HG02623 (cell line): ENCODE measurements around the gene DSG3.

ENCODE experiments used
- ATAC-seq: cut with Tn5 transposase; IDR thresholded peaks from one replicate; pipeline ENCODE4 v1.9.1; 2021; ENCODE audit warnings: moderate library complexity; ENCODE audit not compliant: unreplicated experiment

DSG3 gene, protein sequence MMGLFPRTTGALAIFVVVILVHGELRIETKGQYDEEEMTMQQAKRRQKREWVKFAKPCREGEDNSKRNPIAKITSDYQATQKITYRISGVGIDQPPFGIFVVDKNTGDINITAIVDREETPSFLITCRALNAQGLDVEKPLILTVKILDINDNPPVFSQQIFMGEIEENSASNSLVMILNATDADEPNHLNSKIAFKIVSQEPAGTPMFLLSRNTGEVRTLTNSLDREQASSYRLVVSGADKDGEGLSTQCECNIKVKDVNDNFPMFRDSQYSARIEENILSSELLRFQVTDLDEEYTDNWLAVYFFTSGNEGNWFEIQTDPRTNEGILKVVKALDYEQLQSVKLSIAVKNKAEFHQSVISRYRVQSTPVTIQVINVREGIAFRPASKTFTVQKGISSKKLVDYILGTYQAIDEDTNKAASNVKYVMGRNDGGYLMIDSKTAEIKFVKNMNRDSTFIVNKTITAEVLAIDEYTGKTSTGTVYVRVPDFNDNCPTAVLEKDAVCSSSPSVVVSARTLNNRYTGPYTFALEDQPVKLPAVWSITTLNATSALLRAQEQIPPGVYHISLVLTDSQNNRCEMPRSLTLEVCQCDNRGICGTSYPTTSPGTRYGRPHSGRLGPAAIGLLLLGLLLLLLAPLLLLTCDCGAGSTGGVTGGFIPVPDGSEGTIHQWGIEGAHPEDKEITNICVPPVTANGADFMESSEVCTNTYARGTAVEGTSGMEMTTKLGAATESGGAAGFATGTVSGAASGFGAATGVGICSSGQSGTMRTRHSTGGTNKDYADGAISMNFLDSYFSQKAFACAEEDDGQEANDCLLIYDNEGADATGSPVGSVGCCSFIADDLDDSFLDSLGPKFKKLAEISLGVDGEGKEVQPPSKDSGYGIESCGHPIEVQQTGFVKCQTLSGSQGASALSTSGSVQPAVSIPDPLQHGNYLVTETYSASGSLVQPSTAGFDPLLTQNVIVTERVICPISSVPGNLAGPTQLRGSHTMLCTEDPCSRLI

DNA sequence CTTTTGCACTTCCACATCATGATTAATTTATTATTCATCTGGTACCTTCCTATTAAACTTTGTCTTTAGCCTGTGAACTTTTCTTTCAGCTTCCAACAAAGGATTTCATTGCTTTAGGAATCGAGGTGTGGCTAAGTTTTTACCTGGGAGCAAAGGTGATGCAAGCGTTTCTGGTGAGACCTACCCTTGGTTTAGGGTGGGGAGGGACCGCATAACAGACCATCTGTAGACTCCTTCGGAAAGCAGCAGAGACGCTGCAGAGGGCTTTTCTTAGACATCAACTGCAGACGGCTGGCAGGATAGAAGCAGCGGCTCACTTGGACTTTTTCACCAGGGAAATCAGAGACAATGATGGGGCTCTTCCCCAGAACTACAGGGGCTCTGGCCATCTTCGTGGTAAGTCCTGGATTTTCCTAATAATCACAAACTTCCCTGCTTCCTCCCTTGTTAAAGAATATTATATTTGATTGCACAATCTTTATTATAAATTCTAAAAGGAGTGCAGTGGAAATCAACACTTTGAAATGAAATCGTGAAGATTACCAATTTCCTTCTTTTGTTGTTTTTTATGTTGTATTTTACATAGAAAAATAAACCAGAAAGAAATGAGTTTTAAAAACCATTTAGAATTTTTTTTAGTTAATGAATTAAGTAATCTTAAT, at the start of gene DSG3:
DSG3 (plus strand) TSS at position 212 of the 662 bp plus-strand sequence; CDS start at position 349, 137 bp downstream.
- no peak for ATAC-seq

DNA sequence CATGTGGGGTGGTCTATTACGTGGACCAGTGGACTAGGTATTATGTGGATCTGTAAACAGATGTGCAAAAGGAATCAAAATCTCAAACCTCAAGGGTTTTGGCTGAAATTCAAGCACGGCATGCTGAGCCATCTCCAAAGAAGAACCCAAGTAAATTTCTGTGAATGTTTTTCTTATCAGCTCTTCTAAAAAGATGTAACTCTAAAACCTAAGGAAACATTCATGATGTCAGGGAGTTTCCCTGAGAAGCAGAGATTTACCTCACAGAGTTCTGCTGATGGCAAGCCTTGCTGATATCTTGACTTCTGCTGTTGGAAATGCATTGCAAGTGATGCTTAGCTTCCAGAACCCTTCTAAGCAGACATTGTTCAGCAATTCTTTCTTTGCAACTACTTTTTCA, 49.4 kb upstream of the DSG3 start:
- no peak for ATAC-seq

- no peak for ATAC-seq
These were observed 48.1 kb upstream of the DSG3 start for GRCh38 chr18:31399306-31400032.

DNA sequence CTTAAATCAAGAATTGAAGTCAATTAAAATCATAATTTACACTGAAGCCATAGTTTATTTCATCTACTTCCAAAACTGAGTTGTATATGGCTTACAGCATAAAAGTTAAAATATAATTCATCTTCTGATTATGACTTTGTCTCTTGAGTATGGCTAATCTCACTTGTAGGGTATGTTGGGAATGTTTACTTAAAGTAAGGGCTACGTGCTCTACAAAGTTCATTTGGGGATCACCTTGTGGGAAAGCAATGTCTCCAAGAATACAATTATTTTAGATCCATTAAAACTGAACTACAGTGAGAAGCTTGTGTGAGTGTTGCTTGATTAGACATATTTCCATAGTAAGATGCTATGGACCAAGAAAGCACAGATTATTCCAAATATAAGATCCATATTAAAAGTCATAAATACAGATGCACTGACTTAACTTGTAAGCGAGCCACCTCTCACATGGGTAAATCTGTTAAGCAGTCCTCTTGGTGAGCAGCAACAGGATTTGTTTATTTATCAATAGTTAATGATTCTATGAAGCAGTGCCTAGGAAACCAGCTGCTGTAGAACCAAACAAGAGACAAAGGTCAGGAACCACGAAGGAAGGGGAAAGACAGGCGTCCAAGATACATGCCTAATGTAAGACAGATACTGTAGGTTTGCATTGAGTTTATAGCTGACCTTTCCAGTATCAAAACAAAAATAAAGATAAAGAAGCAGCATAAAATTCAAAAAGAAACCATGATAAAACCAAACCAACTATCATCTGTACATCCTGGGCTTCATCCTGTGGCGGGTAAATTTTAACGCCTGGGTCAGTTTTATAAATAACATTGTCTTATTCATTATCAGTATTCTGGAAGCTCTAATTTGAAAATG, 46.1 kb upstream of the DSG3 start:
- no peak for ATAC-seq

DNA sequence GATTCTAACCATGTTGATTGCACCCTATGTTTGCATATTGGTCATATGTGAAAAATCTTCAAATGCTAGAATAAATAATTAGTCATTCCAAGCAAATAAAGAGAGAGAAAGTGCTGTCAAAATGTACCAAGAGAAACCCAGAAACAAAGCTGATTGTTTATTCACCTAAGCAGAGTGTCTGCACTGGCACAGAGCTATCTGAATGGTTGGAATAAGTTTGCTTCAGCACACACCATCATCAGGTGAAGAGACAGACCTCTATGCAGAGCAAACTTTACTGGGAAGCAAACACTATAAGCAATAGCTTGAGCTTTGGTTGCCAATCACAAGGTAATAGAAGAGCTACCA, 45.5 kb upstream of the DSG3 start:
- no peak for ATAC-seq

DNA sequence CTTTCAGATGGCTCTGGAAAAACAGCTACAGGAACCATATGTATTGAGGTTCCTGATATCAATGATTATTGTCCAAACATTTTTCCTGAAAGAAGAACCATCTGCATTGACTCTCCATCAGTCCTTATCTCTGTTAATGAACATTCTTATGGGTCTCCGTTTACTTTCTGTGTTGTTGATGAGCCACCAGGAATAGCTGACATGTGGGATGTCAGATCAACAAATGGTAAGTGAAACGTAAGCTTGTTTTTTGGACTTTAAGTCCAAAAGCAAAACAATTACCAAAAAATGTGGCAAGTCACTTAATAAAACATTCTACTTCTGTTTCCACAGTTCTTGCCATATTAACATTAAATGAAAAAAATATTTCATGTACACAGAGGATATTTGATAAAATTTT, 44.1 kb upstream of the DSG3 start:
- no peak for ATAC-seq

- ATAC-seq = no peak
These were observed 39.9 kb upstream of the DSG3 start for GRCh38 chr18:31407649-31408048.

DNA sequence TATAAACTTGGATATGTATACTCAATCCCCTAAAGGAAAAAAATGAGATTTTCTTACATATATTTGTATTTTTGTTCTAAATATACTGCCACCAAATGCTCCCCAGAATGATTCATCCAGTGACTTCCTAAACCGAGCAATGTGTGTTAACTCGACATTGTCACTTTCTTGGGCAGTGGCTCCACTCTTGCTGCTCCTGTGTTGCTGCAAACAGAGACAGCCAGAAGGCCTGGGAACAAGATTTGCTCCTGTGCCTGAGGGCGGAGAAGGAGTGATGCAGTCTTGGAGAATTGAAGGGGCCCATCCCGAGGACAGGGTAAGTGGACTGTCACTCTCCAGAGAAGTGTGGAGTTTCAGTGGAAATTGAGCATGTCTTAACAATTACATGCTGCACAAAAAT, 38.3 kb upstream of the DSG3 start:
- ATAC-seq = no peak

DNA sequence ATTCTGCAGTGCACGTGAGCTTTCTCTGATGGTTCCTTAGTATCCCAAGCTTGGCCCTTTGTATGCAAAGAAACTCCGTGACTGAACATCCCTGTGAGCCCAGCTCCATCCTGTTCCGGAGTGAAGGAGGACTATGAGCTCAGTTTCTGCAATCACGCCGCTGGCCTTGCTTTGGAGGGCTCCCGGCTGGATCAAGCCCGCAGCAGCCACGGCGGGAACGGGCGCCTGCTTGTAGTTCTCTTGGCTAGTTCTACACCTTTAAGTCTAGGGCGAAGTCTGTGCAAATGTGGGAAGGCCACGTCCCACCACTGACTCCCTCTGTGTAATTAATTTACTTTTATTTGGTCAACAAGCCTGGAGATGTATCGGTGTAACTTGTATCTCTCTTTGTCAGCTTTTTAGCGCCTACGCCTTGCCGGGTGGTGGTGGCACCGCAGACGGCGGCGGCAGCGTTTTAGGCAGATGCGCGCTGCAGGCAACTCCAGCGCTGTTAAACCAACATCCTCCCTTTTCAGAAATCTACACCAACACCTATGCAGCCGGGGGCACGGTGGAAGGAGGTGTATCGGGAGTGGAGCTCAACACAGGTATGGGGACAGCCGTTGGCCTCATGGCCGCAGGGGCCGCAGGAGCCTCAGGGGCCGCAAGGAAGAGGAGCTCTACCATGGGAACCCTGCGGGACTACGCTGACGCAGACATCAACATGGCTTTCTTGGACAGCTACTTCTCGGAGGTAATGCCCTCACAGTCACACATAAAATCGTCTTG, 36.6 kb upstream of the DSG3 start:
- no peak for ATAC-seq

DNA sequence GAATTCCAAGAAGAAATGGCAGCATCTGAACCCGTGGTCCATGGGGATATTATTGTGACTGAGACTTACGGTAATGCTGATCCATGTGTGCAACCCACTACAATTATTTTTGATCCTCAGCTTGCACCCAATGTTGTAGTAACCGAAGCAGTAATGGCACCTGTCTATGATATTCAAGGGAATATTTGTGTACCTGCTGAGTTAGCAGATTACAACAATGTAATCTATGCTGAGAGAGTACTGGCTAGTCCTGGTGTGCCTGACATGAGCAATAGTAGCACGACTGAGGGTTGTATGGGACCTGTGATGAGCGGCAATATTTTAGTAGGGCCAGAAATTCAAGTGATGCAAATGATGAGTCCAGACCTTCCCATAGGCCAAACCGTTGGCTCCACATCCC, 34.4 kb upstream of the DSG3 start:
- ATAC-seq = no peak

DNA sequence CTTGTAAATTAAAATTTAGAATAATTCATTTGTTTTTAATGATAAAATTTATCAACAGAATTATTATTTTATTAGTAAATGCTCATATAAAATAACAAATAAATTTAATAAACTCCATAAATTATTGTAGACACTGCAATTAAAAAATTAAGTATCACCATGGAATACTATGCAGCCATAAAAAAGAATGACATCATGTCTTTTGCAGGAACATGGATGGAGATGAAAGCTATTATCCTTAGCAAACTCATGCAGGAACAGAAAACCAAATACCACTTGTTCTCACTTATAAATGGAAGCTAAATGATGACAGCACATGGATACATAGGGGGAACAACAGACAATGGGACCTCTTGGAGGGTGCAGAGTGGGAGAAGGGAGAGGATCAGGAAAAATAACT, 29.7 kb upstream of the DSG3 start:
- ATAC-seq = no peak

- ATAC-seq = no peak
These were observed 28.0 kb upstream of the DSG3 start for GRCh38 chr18:31419457-31419932.

- no peak for ATAC-seq
These were observed 27.5 kb upstream of the DSG3 start for GRCh38 chr18:31420032-31420431.

DNA sequence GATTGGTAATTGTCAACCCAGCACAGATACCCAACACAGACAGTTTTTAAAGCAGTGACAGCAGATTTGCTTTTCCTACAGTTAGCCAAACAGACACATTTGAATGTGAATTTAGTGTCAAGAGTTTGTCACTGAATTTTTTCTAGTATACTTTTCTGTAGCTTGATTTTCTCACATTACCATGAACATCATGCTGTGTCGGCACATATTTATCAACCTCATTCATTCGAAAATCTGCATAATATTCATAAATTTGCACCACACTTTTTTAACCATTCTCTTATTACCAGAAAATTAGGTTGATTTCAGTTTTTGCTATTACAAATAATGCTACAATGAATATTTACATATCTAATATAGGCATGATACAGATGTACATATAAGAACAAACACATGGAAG, 27.0 kb upstream of the DSG3 start:
- ATAC-seq = no peak

DNA sequence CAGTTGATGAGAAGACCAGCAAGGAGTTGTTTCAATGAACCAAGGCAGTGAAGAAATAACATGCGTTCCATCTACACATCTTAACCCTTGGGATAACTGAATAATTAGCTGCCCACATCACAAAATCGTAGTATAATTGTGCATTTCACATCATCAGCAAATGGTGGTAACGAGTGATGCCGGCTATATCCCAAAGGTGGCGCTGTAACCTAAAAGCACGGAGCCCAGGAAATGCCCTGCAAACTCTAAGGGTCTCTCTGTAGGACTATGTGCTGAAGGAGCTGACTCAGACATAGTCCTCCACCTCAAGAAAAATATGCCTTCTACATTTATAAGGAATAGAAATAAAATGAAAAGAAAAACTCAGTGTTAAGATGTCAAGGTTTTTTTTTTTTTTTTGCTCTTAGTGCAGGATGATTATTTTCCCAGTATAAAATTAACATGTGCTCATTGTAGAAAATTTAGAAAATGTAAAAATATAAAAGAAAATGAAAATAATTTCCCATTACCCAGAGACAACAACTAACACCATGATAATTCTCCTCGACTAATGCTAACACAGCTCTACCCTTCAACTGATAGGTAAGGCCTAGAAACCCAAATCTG, 23.1 kb upstream of the DSG3 start:
- ATAC-seq = no peak

DNA sequence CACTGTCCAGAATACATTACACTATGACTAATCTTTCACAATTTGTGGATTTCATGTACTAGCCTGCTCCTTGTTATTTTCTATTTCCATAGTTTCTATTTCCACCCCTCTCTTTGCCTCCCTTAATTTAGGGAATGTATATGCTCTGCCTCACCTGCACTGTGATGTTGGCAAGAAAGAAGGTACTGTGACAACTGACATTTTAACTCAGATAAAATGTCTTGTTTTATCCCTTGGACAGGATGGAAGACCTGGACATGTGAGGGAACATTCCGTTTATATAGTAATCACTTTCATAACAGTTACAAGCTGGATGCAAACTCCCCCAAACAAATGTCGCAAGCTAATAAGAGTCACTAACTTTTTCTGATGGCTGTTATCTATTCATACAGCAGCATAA, 21.5 kb upstream of the DSG3 start:
- no peak for ATAC-seq

GRCh38 chr18:31426871-31427406, 20.6 kb upstream of the DSG3 start:
- no peak for ATAC-seq

- no peak for ATAC-seq
These were observed 19.3 kb upstream of the DSG3 start for GRCh38 chr18:31428211-31428610.
